SK-N-MC (cell line): Measurements from ENCODE around the gene MACIR.

ENCODE experiments used
- EZH2 ChIP-seq: fragments of 200-600 bp; sonication (generic); IDR thresholded peaks from one replicate; pipeline ENCODE4 v1.6.1; 2017; ENCODE audit warnings: antibody characterized with exemption
- POLR2AphosphoS5 ChIP-seq: IDR thresholded peaks from 2 replicates; pipeline ENCODE4 v1.6.1; 2012; ENCODE audit warnings: mild to moderate bottlenecking, low read depth, low read length, borderline replicate concordance

GRCh38 chr5:103210952-103211351 lies 47.6 kb upstream of the MACIR start:
- TF ChIP-seq POLR2AphosphoS5 (no peak), EZH2 (no peak)
